Right ventricle myocardium superior (tissue), 1 donor: ENCODE measurements around the gene RCAN2. TPM values are rescaled to one million over a fixed set of nuclear protein-coding genes. Genes with fewer than 3 reads are reported as not detected.

Experiments used
- ATAC-seq: fragments of 200-7000 bp; cut with Tn5 transposase; one replicate; pipeline ENCODE4 v1.9.1; 2020; ENCODE audit warnings: mild to moderate bottlenecking; ENCODE audit not compliant: poor library complexity
- DNase-seq: peaks from one replicate; pipeline ENCODE4 v3.0.0-alpha.2; 2020
- intact Hi-C: fragments of 100-400 bp; cut with DNase I; formaldehyde crosslinking; loops from one replicate; pipeline ENCODE4 v1.11.2; 2022
- total RNA-seq: library from RNA; stranded (reverse); fragmentation: NEBNext Ultra II Directional; extraction: Animal tissue kit (Norgen Biotek cat#: 25700); gene quantifications from one replicate; pipeline ENCODE4 v1.2.1, GENCODE V29; 2021
- donor health status: DM: no; HTN: yes; CAD: no; lungs with severe emphysema.

Gene RCAN2
- total RNA-seq, 1 donor from 2014 or later, result 258 TPM

GRCh38 chr6:46220352-46221221, 270.7 kb downstream of the RCAN2 start:
- ATAC-seq, result no peak

GRCh38 chr6:46219661-46220060, 271.6 kb downstream of the RCAN2 start:
- intact Hi-C loops, result loop anchor here (10.0 kb wide), 1 partner anchor 405 kb away; no protein-coding TSS in a partner anchor
- ATAC-seq, result peak; percentile 34
- no peak for DNase-seq

More at GRCh38 chr6:46220352-46221221, 270.7 kb downstream of the RCAN2 start:
- no peak for DNase-seq
- intact Hi-C loops, result loop anchor here (10.0 kb wide), 1 partner anchor 404 kb away; no protein-coding TSS in a partner anchor

- intact Hi-C loops, result no loop called here
- DNase-seq, result no peak
- no peak for ATAC-seq
Observed at GRCh38 chr6:46218457-46218856, 272.8 kb downstream of the RCAN2 start.

- peak; percentile 84 for ATAC-seq
- intact Hi-C loops, result no loop called here
- DNase-seq, result peak; percentile 47
Observed at GRCh38 chr6:46217671-46218131, 273.5 kb downstream of the RCAN2 start.

- DNase-seq, result no peak
- intact Hi-C loops, result no loop called here
- no peak for ATAC-seq
Observed at GRCh38 chr6:46216879-46217278, 274.4 kb downstream of the RCAN2 start.

GRCh38 chr6:46215777-46216176, 275.5 kb downstream of the RCAN2 start:
- intact Hi-C loops, result no loop called here
- ATAC-seq, result no peak
- no peak for DNase-seq

GRCh38 chr6:46215213-46215612, 276.0 kb downstream of the RCAN2 start:
- intact Hi-C loops, result no loop called here
- no peak for ATAC-seq
- no peak for DNase-seq

- DNase-seq, result no peak
- no peak for ATAC-seq
- intact Hi-C loops, result no loop called here
Observed at GRCh38 chr6:46211917-46212316, 279.3 kb downstream of the RCAN2 start.

GRCh38 chr6:46210294-46210693, 281.0 kb downstream of the RCAN2 start:
- ATAC-seq (no peak), DNase-seq (no peak)
- intact Hi-C loops, result no loop called here

- intact Hi-C loops, result loop anchor here (10.0 kb wide), 1 partner anchor 114 kb away; no protein-coding TSS in a partner anchor
- DNase-seq (no peak), ATAC-seq (no peak)
Observed at GRCh38 chr6:46208303-46208702, 282.9 kb downstream of the RCAN2 start.

- intact Hi-C loops, result loop anchor here (10.0 kb wide), 1 partner anchor 112 kb away; no protein-coding TSS in a partner anchor
Observed at GRCh38 chr6:46207174-46207573, 284.1 kb downstream of the RCAN2 start.

GRCh38 chr6:46204880-46205650, 286.2 kb downstream of the RCAN2 start:
- DNase-seq (no peak), ATAC-seq (no peak)
- intact Hi-C loops, result loop anchor here (10.0 kb wide), 1 partner anchor 110 kb away; no protein-coding TSS in a partner anchor

More at GRCh38 chr6:46207174-46207573, 284.1 kb downstream of the RCAN2 start:
- DNase-seq (no peak), ATAC-seq (peak; percentile 63)

- intact Hi-C loops, result loop anchor here (10.0 kb wide), 1 partner anchor 109 kb away; no protein-coding TSS in a partner anchor
- no peak for DNase-seq
- no peak for ATAC-seq
Observed at GRCh38 chr6:46203391-46204177, 287.7 kb downstream of the RCAN2 start.

GRCh38 chr6:46201702-46202101, 289.5 kb downstream of the RCAN2 start:
- intact Hi-C loops, result loop anchor here (10.0 kb wide), 1 partner anchor 107 kb away; no protein-coding TSS in a partner anchor

GRCh38 chr6:46199387-46199786, 291.9 kb downstream of the RCAN2 start:
- ATAC-seq (peak; percentile 58), DNase-seq (no peak)
- intact Hi-C loops, result no loop called here

More at GRCh38 chr6:46201702-46202101, 289.5 kb downstream of the RCAN2 start:
- DNase-seq (no peak), ATAC-seq (no peak)

- intact Hi-C loops, result no loop called here
Observed at GRCh38 chr6:46191961-46192360, 299.3 kb downstream of the RCAN2 start.

GRCh38 chr6:46190889-46191288, 300.4 kb downstream of the RCAN2 start:
- peak; percentile 97 for ATAC-seq
- no peak for DNase-seq
- intact Hi-C loops, result no loop called here

More at GRCh38 chr6:46191961-46192360, 299.3 kb downstream of the RCAN2 start:
- ATAC-seq, result no peak
- no peak for DNase-seq

GRCh38 chr6:46189726-46190125, 301.5 kb downstream of the RCAN2 start:
- intact Hi-C loops, result no loop called here
- no peak for ATAC-seq

More at GRCh38 chr6:46189726-46190125, 301.5 kb downstream of the RCAN2 start:
- DNase-seq, result no peak
